NCI-H1105 (cell line): ENCODE measurements around the gene TIAL1.
"Not testable (repeated sequence)": the region's sequence is repeated elsewhere in the genome, so short reads cannot be mapped to it uniquely, and the experiment has no call there.

Experiments
- DNase-seq: peaks from one replicate; lab custom pipeline; 2025; lab: John Stamatoyannopoulos, UW

Gene TIAL1, protein sequence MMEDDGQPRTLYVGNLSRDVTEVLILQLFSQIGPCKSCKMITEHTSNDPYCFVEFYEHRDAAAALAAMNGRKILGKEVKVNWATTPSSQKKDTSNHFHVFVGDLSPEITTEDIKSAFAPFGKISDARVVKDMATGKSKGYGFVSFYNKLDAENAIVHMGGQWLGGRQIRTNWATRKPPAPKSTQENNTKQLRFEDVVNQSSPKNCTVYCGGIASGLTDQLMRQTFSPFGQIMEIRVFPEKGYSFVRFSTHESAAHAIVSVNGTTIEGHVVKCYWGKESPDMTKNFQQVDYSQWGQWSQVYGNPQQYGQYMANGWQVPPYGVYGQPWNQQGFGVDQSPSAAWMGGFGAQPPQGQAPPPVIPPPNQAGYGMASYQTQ

DNA sequence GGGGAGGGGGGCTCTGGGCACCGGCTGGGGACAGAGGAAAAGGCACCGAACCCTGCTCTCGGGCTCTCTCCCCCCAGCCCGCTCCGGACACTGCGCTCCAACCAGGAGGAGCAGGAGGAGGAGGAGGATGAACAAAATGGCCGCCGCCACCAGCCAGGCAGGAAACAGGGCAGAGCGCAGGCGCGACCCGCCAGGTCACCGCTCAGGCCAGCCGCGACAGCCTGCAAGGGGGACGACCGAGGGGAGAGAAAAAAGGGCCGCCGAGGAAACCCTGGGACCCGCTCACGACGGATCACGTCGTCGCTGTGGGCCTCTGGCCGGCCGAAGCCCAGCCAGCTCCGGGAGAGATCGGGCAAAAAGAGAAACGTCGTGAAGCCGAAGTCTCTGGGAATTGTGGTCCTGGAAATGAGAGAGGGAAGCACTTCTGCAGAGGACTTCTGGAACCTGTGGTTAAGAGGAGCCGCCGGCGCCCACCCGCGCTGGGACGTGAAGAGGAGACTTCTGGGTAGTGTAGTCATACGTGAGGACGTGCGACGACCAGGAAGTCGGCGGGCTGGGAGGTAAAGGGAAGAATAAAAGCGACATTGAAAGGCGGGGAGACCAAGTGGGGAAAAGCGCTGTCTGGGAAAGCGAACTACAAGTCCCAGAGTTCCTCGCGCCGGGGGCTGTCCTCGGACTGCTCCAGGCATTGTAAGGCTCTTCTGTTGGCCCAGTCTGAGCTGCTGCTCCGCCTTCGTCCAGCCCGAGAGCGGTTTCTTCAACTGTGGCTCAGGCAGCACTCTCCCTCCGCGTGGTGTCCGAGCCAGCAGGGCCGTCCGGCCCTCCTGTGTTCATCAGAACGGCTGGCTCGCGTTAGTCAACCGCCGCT, at the start of gene TIAL1:
TSS of gene TIAL1 (minus strand) at position 428 of the 868 bp plus-strand sequence. CDS start 499 bp downstream, outside the sequence.
- DNase-seq = peak; percentile 91

DNA sequence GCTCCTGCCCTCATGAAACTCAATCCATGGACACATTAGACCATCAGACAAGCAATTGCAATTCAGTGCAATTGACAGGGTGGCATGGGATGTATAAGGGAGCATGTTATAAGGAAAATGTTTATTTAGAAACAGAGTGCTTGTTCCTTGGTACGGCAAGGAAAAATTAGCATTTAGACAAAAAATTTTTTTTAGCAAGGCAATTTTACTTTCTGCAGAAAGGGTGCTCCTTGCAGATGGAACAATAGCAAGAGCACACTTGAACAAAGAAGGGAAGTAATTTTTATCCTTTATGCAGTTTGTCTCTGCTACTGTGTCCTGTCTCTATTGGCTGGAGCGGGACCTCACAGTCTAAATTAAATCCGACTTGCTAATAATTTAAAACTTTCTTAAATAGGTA, 48.2 kb upstream of the TIAL1 start:
- DNase-seq = no peak

DNA sequence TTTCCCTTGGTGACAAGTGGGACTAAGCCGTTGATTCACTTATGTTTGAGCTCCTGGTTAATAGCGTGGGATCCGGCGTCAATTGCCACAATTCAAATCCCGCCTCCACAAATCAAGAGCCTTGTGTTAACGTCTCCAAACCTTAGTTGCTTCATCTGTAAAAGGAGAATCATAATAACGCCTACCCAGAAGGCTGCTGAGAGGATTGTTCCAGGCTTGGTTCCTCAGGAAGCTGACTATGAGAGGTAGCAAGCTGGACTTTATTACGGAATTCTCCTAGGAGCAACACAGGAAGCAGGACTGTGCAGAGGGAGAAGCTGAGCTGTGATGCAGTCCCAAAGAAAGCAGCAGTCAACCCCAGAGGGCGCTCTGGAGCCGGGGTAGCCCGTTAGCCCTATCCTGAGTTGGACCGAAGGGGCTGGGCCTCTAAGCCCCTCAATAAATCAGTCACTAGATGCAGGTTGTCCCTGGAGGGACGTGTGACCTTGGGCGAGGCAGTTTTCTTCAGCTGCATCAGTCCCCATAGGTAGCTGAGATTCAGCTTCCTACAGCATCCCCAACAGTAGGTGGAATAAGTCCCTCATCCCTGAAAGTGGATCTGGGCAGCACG, 47.5 kb upstream of the TIAL1 start:
- DNase-seq = no peak

DNA sequence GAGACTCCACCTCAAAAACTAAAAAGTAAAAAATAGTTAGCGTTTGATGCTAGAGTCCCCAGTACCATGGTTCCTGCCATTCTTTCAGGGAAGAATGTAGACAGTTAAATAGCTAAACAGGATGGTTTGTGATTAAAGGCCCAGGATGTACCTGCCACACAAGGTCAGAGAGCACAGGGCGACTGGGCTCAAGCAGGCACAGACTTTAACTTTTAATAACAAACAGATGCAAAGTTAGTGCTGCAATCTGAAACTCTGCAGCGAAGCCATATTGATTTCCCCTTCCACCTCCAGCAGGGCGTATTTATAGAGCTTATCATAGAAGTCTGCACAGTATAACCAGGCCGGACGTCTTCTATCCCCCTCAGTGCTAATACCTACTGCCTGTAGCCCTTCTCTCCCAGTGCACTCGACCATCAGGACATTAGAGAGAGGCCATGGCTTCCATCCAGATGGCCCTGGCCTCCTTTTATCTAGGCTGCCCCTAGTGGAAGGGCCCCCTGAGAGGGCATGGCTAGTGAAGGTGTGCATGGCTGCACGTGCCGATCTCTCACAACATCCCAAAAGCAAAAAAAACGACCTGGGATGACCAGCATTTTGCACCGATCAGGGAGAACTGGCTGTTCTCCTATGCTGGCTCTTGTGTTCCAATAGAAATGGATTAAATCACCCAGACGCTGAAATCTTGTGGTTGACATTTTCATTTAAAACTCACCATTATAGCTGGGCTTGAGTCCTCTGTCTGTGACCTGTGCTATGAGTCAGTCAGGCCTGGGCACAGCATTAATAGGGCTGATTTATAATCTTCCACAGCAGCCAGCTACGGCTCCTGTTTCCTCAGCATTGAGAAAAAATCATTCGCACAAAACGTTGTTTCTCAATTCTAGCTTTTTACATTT, 46.8 kb upstream of the TIAL1 start:
- DNase-seq = no peak

DNA sequence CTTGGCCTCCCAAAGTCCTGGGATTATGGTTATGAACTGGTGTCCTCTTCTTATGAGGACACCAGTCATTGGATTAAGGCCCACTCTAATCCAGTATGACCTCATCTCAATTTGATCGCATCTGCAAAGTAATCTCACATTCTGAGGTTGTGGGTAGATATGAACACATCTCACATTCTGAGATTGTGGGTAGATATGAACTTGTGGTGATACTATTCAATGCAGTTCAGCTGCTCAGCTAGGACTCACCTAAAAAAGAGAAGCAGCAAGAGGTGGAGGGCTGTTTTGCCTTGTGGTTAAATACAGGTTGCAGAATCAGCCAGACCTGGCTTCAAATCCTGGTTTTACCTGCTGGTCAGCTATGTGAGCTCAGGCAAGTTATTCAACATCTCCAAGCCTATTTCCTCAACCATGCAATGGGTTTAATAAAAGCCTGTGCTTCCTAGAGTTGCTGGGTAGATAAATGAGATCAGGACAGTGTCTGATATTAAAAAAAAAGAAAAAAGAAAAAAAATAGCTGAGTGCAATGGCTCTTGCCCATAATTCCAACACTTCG, 45.9 kb upstream of the TIAL1 start:
- no peak for DNase-seq

DNA sequence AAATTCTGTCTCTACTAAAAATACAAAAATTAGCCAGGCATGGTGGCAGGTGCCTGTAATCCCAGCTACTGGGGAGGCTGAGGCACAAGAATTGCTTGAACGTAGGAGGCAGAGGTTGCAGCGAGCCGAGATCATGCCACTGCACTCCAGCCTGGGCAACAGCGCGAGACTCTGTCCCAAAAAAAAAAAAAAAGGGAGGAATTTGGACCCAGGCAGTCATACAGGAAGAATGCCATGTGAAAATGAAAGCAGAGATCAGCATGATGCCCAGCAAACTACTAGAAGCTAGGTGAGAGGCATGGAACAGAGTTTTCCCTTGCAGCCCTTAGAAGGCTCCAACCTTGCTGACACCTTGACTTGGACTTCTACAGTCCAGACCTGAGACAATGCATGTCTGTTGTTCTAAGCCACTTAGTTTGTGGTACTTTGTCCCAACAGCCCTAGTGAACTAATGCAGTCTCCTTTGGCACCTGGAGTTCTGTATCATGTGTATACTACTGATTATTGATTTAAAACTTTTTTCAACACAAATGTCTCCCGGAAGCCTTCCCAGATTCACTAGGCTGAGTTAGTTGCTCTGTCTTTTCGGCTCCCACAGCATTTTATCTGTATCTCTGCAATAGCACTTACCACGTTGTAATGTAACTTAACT, 44.2 kb upstream of the TIAL1 start:
- DNase-seq = no peak

DNA sequence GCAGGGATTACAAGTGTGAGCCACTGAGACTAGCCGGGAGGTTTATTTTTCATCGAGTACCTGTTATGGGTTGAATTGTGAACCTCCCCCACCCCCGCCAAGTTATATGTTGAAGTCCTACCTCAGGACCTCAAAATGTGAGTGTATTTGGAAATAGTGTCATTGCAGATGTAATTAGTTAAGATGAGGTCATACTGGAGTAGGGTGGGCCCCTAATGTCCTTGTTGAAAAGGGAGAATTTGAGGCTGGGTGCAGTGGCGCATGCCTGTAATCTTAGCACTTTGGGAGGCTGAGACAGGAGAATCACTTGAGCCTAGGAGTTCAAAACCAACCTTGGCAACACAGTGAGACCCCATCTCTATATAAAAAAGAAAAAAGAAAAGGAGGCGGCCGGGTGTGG, 43.6 kb upstream of the TIAL1 start:
- DNase-seq = no peak

DNA sequence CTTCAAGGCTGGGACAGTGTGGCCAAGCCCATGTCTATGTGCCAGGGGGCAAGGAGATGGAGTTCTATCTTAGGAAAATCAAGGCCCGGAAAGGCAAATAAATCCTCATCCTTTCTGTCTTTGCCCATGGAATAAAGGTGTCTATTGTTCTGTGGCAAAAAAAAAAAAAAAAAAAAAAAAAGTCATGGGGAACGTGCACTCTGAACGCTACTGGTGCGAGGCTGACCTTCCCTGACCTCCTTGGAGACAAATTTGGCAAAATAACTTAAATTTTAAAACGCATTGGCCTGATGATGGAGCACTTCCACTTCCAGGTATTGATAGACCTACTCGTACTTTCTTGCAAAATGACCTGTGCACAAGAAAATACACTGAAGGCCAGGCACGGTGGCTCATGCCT, 42.2 kb upstream of the TIAL1 start:
- no peak for DNase-seq

DNA sequence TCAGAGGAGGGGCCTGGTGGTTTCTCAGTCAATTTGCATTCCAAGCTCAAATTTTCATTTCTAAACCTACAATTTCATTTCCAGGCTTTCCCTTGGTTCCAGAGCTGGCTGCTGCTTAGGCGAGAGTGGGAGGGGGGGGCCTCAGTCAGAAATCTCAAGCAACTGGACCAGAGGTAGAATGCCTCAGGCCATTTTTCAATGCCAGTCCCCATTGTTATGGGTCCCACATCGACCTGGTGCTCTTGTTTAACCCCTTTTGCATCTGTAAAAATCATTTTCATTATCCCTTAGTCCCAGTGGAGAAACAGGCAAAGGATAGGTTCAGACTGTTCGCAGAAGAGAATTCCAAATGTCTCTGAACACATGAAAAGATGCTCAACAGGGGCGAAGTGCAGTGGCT, 40.9 kb upstream of the TIAL1 start:
- DNase-seq = no peak

DNA sequence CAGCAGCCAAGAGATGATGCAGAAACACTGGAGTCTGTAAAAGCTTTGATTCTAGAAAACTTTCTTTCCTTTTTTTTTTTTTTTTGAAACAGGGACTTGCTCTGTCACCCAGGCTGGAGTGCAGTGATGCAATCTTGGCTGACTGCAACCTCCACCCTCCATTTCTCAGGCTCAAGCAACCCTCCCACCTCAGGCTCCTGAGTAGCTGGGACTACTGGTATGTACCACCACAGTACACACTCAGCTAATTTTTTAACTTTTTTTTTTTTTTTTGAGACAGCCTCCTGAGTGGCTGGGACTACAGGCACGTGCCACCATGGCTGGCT, 37.4 kb upstream of the TIAL1 start:
- no peak for DNase-seq

DNA sequence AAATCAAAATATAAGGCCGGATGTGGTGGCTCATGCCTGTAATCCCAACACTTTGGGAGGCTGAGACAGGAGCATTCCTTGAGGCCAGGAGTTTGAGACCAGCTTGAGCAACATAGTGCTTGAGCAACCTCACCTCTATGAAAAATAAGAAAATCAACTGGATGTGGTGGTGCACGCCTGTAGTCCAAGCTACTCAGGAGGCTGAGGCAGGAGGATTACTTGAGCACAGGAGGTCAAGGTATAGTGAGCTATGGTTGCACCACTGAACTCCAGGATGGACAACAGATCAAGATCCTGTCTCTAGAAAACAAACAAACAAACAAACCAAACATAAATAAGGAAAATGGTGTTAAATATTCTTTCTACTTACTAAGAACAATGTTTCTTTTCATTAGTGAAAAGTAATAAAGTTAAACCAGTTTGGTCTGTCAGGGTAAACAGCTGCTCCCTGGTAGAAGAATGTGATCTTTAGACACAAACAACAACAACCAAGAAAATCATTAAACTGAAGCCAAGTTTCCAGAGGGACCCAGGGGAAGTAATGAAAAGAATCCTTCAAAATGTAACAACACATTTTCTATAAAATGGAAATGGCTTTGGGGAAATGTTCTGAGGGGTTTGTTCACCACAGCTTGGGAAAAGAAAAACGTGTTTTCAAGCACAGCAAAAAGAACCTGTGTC, 36.9 kb upstream of the TIAL1 start:
- no peak for DNase-seq

DNA sequence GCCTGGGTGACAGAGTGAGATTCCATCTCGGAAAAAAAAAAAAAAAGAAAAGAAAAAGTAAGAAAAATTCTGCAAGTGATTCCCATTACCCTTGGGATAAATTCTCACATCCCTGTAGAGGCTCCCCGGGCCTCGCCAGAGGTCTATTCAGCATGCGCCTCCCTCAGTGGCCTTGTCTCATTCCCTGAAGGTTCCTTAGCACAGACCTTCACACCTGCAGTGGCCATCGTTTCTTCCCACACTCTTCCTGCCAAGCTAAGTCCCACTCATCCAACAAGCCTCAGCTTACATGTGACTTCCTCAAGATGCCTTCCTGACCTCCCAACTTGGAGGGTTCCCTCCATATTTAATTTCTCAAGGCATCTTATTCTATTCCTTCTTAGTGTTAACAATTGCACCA, 33.5 kb upstream of the TIAL1 start:
- DNase-seq = no peak

DNA sequence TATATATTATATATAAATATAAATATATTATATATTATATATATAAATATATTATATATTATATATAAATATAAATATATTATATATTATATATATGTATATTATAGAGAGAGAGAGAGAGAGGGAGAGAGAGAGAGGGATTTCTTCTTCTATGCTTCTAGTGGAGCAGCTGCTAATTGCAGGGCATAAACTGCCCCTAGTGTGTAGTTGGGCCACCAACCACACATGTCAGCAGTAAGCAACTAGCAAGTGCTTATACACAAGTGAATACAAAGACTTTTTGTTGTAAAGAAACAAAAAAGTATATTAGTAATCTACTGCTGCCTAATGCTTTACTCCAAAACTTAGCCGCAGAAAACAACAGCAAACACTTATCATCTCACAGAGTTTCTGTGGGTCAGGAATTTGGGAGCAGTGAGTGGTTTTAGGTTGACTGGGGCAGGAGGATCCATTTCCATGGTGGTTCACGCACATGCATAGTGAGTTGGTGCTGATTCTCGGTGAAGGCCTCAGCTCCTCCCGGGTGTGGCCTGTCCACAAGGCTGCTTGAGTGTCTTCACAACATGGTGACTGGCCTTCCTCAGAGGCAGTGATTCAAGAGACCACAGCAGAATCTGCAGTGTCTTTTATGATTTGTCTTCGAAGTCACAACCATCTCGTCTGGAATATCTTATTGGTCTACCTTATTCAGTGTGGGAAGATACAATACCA, 29.0 kb upstream of the TIAL1 start:
- DNase-seq = no peak

DNA sequence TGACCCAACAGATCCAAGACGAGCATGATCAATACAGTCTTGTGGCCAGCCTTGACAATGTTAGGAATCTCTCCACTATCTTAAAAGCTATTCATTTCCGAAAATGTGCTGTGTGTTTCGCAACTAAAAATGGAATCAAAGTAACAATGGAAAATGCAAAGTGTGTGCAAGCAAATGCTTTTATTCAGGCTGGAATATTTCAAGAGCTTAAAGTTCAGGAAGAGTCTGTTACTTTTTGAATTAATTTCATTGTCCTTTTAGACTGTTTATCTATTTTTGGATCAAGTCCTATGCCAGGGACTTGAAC, 24.3 kb upstream of the TIAL1 start:
- DNase-seq = no peak

DNA sequence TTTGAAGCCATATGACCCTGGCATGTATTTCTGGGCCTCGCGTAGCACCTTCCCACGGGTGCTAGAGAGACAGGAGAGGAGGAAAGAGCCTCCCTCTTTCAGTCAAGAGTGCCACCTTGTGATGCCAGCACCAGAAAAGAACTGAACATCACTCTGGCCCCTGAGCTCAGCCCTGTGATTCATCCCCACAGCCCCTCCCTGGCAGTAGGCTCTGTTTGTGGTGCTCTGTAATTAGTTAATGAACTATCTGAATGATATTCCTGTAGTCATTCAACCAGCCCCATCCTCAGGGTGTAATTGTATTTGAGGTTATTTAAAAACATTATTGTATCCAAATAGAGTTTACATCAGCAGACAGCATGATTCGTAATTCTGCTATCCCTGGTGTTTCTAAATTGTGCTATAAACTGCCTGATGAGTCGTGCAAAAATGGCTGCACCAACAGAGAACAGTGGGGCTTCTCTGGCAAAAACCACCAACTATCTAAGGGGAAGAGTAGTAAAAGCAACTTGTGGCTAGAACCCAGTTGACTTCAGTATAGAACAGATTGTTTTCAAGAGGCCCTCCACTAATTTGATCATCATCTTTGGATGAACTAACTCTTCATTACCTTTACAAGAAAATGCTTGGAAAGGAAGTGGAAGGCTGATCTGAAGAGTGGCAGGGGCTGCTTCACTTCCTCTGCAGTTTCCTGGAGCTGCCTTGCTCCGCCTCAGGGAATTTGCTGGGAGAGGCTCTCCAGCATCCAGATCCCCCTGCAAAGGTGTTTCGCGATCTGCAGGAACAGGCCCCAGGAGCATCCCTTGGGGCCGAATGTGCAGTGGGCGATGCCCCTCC, 23.7 kb upstream of the TIAL1 start:
- no peak for DNase-seq

DNA sequence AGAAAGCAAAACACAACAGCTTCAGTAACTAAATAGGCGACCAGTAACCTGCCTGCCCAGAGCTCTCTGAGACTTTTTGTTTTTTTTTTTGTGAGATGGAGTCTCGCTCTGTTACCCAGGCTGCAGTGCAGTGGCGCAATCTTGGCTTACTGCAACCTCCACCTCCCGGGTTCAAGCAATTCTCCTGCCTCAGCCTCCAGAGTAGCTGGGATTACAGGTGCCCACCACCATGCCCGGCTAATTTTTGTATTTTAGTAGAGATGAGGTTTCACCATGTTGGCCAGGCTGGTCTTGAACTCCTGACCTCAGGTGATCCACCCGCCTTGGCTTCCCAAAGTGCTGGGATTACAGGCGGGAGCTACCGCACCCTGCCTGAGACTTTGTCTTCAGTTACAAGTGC, 23.0 kb upstream of the TIAL1 start:
- DNase-seq = not testable (repeated sequence)

DNA sequence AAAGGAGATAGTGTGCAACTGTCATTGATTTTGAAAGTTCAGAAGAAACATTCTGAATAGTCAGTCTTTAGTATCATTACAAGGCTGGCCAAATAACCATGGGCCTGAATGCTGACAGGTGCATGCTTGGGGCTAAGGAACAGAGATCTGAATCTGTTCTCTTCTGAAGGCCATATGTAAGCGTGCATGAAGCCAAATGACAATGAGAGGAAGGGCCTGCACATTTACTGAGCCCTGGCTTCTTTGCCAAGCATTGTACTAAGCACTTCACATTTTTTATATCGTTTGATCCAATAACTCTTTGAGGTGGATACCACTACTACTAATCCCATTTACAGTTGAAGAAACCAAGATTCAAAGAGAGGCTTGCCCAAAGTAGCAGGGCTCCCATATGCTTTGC, 22.5 kb upstream of the TIAL1 start:
- no peak for DNase-seq

DNA sequence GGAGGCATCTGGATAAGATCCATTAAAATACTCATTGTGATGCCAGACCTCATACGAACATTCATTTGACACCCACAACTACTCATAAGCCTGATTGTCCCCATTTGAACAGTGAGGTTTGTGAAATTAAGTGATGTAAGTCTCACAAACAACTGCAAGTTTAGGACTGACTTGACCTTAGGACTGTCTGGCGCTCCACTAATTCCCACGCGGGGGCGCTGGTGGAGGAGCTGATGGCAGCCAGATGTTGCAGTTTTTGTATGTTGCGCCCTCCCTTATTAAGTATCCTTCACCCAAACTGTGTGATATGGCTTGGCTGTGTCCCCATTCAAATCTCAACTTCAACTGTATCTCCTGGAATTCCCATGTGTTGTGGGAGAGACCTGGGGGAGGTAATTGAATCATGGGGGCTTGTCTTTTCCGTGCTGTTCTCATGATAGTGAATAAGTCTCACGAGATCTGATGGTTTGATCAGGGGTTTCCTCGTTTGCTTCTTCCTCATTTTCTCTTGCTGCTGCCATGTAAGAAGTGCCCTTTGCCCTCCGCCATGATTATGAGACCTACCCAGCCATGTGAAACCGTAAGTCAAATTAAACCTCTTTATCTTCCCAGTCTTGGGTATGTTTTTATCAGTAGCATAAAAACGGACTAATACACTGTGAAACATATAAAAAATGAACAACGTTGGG, 20.3 kb upstream of the TIAL1 start:
- no peak for DNase-seq

DNA sequence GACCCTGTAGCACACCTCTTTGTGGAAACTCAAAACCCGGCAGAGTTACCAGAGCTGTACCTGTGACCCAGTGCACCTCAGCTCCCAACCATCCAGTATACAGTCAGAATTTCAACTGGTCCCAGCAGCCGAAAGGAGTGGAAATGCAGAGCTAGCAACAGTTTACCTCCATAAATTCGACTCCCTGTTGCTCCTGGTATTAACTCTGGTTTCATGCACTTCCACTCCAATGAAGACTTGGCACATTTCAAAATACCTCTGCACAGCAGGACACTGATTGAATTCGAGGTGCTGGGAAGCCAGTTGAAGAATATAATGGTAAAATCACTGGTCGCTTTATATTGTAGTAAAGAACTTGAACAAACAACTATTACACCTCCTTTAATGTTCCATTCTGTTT, 17.9 kb upstream of the TIAL1 start:
- no peak for DNase-seq
